Esophagus squamous epithelium (tissue), 5 donors: Measurements from ENCODE around the gene MPZL1. TPM values are rescaled to one million over a fixed set of nuclear protein-coding genes. Genes with fewer than 3 reads are reported as not detected.

Source experiments
- DNase-seq: peaks from one replicate; lab custom pipeline; 2025; lab: John Stamatoyannopoulos, UW
- H3K27ac ChIP-seq, 4 donors: fragments of 200-600 bp; sonication (generic); one replicate each; pipeline ENCODE4 v1.5.1; 2016 to 2019; ENCODE audit warnings: mild to moderate bottlenecking in 1 of 4
- H3K27me3 ChIP-seq, 4 donors: fragments of 200-600 bp; sonication (generic); 1 replicate in 3 of 4; 2 replicates in 1 of 4; pipeline versions ENCODE4 v1.5.1 to v1.6.0; 2017 to 2021; ENCODE audit warnings: antibody characterized with exemption in 1 of 4
- H3K36me3 ChIP-seq, 3 donors: fragments of 200-600 bp; sonication (generic); one replicate each; pipeline ENCODE4 v1.5.1; 2016 to 2019
- H3K4me1 ChIP-seq, 3 donors: fragments of 200-600 bp; sonication (generic); one replicate each; pipeline ENCODE4 v1.5.1; 2017 to 2019
- H3K4me3 ChIP-seq, 4 donors: fragments of 200-600 bp; sonication (generic); 1 replicate in 3 of 4; 2 replicates in 1 of 4; pipeline ENCODE4 v1.5.1; 2016 to 2019; ENCODE audit warnings: mild to moderate bottlenecking in 2 of 4, moderate library complexity in 1 of 4
- H3K9me3 ChIP-seq, 3 donors: fragments of 200-600 bp; sonication (generic); one replicate each; pipeline ENCODE4 v1.5.1; 2016 to 2019
- CTCF ChIP-seq, 6 experiments: fragments of 450-650 bp in 4 of 6; fragments of 200-600 bp in 2 of 6; sonication (generic) in 2 of 6; IDR thresholded peaks; one replicate each; pipeline ENCODE4 v1.5.1; 2016 to 2019; ENCODE audit warnings: antibody characterized with exemption in 6 of 6, mild to moderate bottlenecking in 4 of 6, moderate library complexity in 4 of 6
- POLR2A ChIP-seq, 4 donors: fragments of 450-650 bp; IDR thresholded peaks; one replicate each; pipeline ENCODE4 v1.6.1; 2017; ENCODE audit warnings: antibody characterized with exemption in 4 of 4, mild to moderate bottlenecking in 4 of 4, moderate library complexity in 3 of 4
- WGBS, 2 donors: methylation state at CpG; one replicate each; pipeline ENCODE4 v1.1.5; 2018; 5-methylcytosine and 5-hydroxymethylcytosine counted together
- intact Hi-C: fragments of 100-400 bp; cut with DNase I; formaldehyde crosslinking; loops from one replicate; pipeline ENCODE4 v1.15.0; 2022
- total RNA-seq, 4 donors: library from RNA; depleted of rRNA; stranded (reverse); fragments of >200 nt; gene quantifications; one replicate each; pipeline ENCODE4 v1.1.0, GENCODE V29; 2016
- donor health status: DM: yes; HTN: yes; CAD: no.

The MPZL1 gene
- total RNA-seq, 4 donors from 2014 or later: 36.6 to 80.5 (median 74.3) TPM

GRCh38 chr1:167764458-167765330 lies 42.9 kb downstream of the MPZL1 start:
- no peak for DNase-seq
- WGBS, 2 donors: 68 to 69% methylated on average over 5 of the region's 5 CpGs
- H3K36me3 ChIP-seq: peaks cover 0 to 42% (median 5%) of the 10 kb centered on the region in 3 donors
- H3K4me3 ChIP-seq: no peak overlapping the region
- H3K4me1 ChIP-seq: peaks cover 0 to 38% (median 10%) of the 10 kb centered on the region in 3 donors
- TF ChIP-seq CTCF (IDR thresholded peaks at IDR 0.05): no peak
- TF ChIP-seq POLR2A (IDR thresholded peaks at IDR 0.05): no peak
- intact Hi-C loops: no loop called here
- no peak overlapping the region for H3K27ac ChIP-seq
- no peaks in the 10 kb centered on the region for H3K9me3 ChIP-seq
- H3K27me3 ChIP-seq: no peaks in the 10 kb centered on the region

GRCh38 chr1:167765496-167765895 lies 43.7 kb downstream of the MPZL1 start:
- H3K27me3 ChIP-seq: no peaks in the 10 kb centered on the region
- no peaks in the 10 kb centered on the region for H3K9me3 ChIP-seq
- no peak for DNase-seq
- WGBS, 2 donors: 91 to 93% methylated on average over 6 of the region's 6 CpGs
- intact Hi-C loops: no loop called here
- H3K4me1 ChIP-seq: peaks cover 0 to 38% (median 10%) of the 10 kb centered on the region in 3 donors
- TF ChIP-seq CTCF (IDR thresholded peaks at IDR 0.05): no peak
- TF ChIP-seq POLR2A (IDR thresholded peaks at IDR 0.05): no peak
- peaks cover 0 to 47% (median 5%) of the 10 kb centered on the region in 3 donors for H3K36me3 ChIP-seq
- no peak overlapping the region for H3K4me3 ChIP-seq
- H3K27ac ChIP-seq: no peak overlapping the region

- peaks cover 0 to 58% (median 5%) of the 10 kb centered on the region in 3 donors for H3K36me3 ChIP-seq
- TF ChIP-seq CTCF (IDR thresholded peaks at IDR 0.05) (no peak), POLR2A (IDR thresholded peaks at IDR 0.05) (no peak)
- H3K27ac ChIP-seq: no peak overlapping the region
- 70 to 97% methylated on average over 2 of the region's 2 CpGs for WGBS, 2 donors
- H3K27me3 ChIP-seq: no peaks in the 10 kb centered on the region
- peaks cover 0 to 32% (median 10%) of the 10 kb centered on the region in 3 donors for H3K4me1 ChIP-seq
- DNase-seq: no peak
- no peaks in the 10 kb centered on the region for H3K9me3 ChIP-seq
- no peak overlapping the region for H3K4me3 ChIP-seq
- intact Hi-C loops: no loop called here
Measured at GRCh38 chr1:167766538-167766937, 44.8 kb downstream of the MPZL1 start.

GRCh38 chr1:167767761-167768160 lies 46.0 kb downstream of the MPZL1 start:
- Histone ChIP-seq H3K4me3 (no peak overlapping the region), H3K27me3 (no peaks in the 10 kb centered on the region), H3K36me3 (peaks cover 0 to 70% (median 5%) of the 10 kb centered on the region in 3 donors), H3K27ac (no peak overlapping the region), H3K4me1 (peaks cover 0 to 33% (median 10%) of the 10 kb centered on the region in 3 donors), H3K9me3 (no peaks in the 10 kb centered on the region)
- no peak for DNase-seq
- TF ChIP-seq POLR2A (IDR thresholded peaks at IDR 0.05) (no peak), CTCF (IDR thresholded peaks at IDR 0.05) (no peak)
- intact Hi-C loops: no loop called here

- peaks cover 0 to 94% (median 5%) of the 10 kb centered on the region in 3 donors for H3K36me3 ChIP-seq
- TF ChIP-seq POLR2A (IDR thresholded peaks at IDR 0.05) (no peak), CTCF (IDR thresholded peaks at IDR 0.05) (no peak)
- intact Hi-C loops: no loop called here
- H3K27ac ChIP-seq: no peak overlapping the region
- no peak for DNase-seq
- H3K27me3 ChIP-seq: no peaks in the 10 kb centered on the region
- no peaks in the 10 kb centered on the region for H3K9me3 ChIP-seq
- WGBS, 2 donors: 93 to 97% methylated on average over 3 of the region's 3 CpGs
- H3K4me1 ChIP-seq: peaks cover 0 to 36% (median 12%) of the 10 kb centered on the region in 3 donors
- no peak overlapping the region for H3K4me3 ChIP-seq
Measured at GRCh38 chr1:167770127-167770526, 48.3 kb downstream of the MPZL1 start.
